Activated naive CD4-positive, alpha-beta T cell treated with anti-CD3 and anti-CD28 coated beads for 36 hours (primary cell): Measurements from ENCODE around the gene RNF114. TPM values are rescaled to one million over a fixed set of nuclear protein-coding genes. Genes with fewer than 3 reads are reported as not detected.
"Not testable (repeated sequence)": the region's sequence is repeated elsewhere in the genome, so short reads cannot be mapped to it uniquely, and the experiment has no call there.

Experiments used
- CTCF ChIA-PET: fragments of 350-600 bp; sonication (Branson Sonifier 250); formaldehyde crosslinking; loops from one replicate; lab custom pipeline; 2021; ENCODE audit warnings: antibody characterized with exemption; lab: Charles Lee
- DNase-seq: peaks from one replicate; pipeline ENCODE4 v3.0.0-alpha.2; 2020
- H3K27ac Mint-ChIP-seq: one replicate; pipeline ENCODE4 v1.8.0; 2021; ENCODE audit warnings: mild to moderate bottlenecking, mixed read lengths
- H3K27me3 Mint-ChIP-seq: one replicate; pipeline ENCODE4 v1.8.0; 2021; ENCODE audit warnings: low read depth, mixed read lengths
- H3K36me3 Mint-ChIP-seq: one replicate; pipeline ENCODE4 v1.8.0; 2021; ENCODE audit warnings: low read depth, mixed read lengths
- H3K4me1 Mint-ChIP-seq: one replicate; pipeline ENCODE4 v1.8.0; 2021; ENCODE audit warnings: low read depth, mixed read lengths
- H3K4me3 Mint-ChIP-seq: one replicate; pipeline ENCODE4 v1.8.0; 2021; ENCODE audit warnings: mild to moderate bottlenecking, moderate library complexity, mixed read lengths
- H3K9me3 Mint-ChIP-seq: one replicate; pipeline ENCODE4 v1.8.0; 2021; ENCODE audit warnings: mixed read lengths
- intact Hi-C: fragments of 100-400 bp; cut with micrococcal nuclease; formaldehyde crosslinking; loops from one replicate; pipeline ENCODE4 v1.15.1; 2023
- total RNA-seq, 2 experiments: library from RNA; stranded (reverse); gene quantifications; one replicate each; pipeline ENCODE4 v1.2.3, GENCODE V29; 2021

RNF114 gene
- total RNA-seq, 2 experiments from 2014 or later: 72.3 to 76.5 TPM

- intact Hi-C loops, H3K4me3 Mint-ChIP-seq, DNase-seq, H3K4me1 Mint-ChIP-seq, H3K27ac Mint-ChIP-seq, H3K27me3 Mint-ChIP-seq, H3K36me3 Mint-ChIP-seq, H3K9me3 Mint-ChIP-seq: not testable (repeated sequence)
- CTCF ChIA-PET: interaction anchor here (0.7 to 9.5 kb wide), 11 partner anchors 11 to 197 kb away, joined by 3 to 248 read pairs (median 8); no protein-coding TSS in a partner anchor
These were observed 41.5 kb downstream of the RNF114 start for GRCh38 chr20:49977740-49978139.

GRCh38 chr20:49978685-49979029 lies 42.5 kb downstream of the RNF114 start:
- Mint-ChIP-seq H3K36me3 (no peaks in the 10 kb centered on the region), H3K27ac (no peak overlapping the region), H3K4me3 (no peak overlapping the region), H3K4me1 (peaks cover 15% of the 10 kb centered on the region), H3K9me3 (no peaks in the 10 kb centered on the region), H3K27me3 (peaks cover 3% of the 10 kb centered on the region)
- intact Hi-C loops: loop anchor here (1.0 kb wide), 3 partner anchors 93 to 201 kb away; no protein-coding TSS in a partner anchor
- CTCF ChIA-PET: interaction anchor here (0.6 to 9.5 kb wide), 30 partner anchors 10 to 576 kb away, joined by 3 to 248 read pairs (median 4); partner anchors contain the start of gene PEDS1
- DNase-seq: no peak

GRCh38 chr20:49979030-49979832 lies 43.0 kb downstream of the RNF114 start:
- intact Hi-C loops: loop anchor here (1.0 kb wide), 3 partner anchors 92 to 200 kb away; no protein-coding TSS in a partner anchor
- Mint-ChIP-seq H3K36me3 (no peaks in the 10 kb centered on the region), H3K27me3 (peaks cover 3% of the 10 kb centered on the region), H3K27ac (no peak overlapping the region), H3K9me3 (no peaks in the 10 kb centered on the region), H3K4me3 (no peak overlapping the region), H3K4me1 (peaks cover 20% of the 10 kb centered on the region)
- peak; percentile 68 for DNase-seq
- CTCF ChIA-PET: interaction anchor here (0.6 to 9.5 kb wide), 42 partner anchors 10 to 576 kb away, joined by 3 to 248 read pairs (median 4); partner anchors contain the start of gene PEDS1

- CTCF ChIA-PET: interaction anchor here (0.5 to 9.5 kb wide), 13 partner anchors 12 to 199 kb away, joined by 3 to 248 read pairs (median 3); no protein-coding TSS in a partner anchor
- intact Hi-C loops: loop anchor here (5.0 to 10.0 kb wide), 2 partner anchors 107 to 484 kb away; no protein-coding TSS in a partner anchor
- Mint-ChIP-seq H3K36me3 (no peaks in the 10 kb centered on the region), H3K27ac (no peak overlapping the region), H3K9me3 (no peaks in the 10 kb centered on the region), H3K27me3 (peaks cover 3% of the 10 kb centered on the region), H3K4me1 (peaks cover 20% of the 10 kb centered on the region), H3K4me3 (no peak overlapping the region)
- DNase-seq: no peak
These were observed 44.2 kb downstream of the RNF114 start for GRCh38 chr20:49980140-49981008.

GRCh38 chr20:49981218-49982071 lies 45.2 kb downstream of the RNF114 start:
- Mint-ChIP-seq H3K9me3 (no peaks in the 10 kb centered on the region), H3K36me3 (no peaks in the 10 kb centered on the region), H3K4me3 (peak overlapping the region; percentile 26), H3K27ac (no peak overlapping the region), H3K4me1 (peaks cover 20% of the 10 kb centered on the region), H3K27me3 (peaks cover 3% of the 10 kb centered on the region)
- no peak for DNase-seq
- intact Hi-C loops: loop anchor here (5.0 to 10.0 kb wide), 2 partner anchors 106 to 483 kb away; no protein-coding TSS in a partner anchor
- CTCF ChIA-PET: interaction anchor here (1.1 to 9.5 kb wide), 6 partner anchors 8 to 188 kb away, joined by 3 to 248 read pairs (median 4); no protein-coding TSS in a partner anchor

- peaks cover 20% of the 10 kb centered on the region for H3K4me1 Mint-ChIP-seq
- H3K27me3 Mint-ChIP-seq: peaks cover 3% of the 10 kb centered on the region
- H3K4me3 Mint-ChIP-seq: peak overlapping the region; percentile 26
- intact Hi-C loops: loop anchor here (5.0 to 10.0 kb wide), 2 partner anchors 105 to 483 kb away; no protein-coding TSS in a partner anchor
- CTCF ChIA-PET: interaction anchor here (1.1 to 9.5 kb wide), 5 partner anchors 9 to 187 kb away, joined by 3 to 248 read pairs (median 6); no protein-coding TSS in a partner anchor
- DNase-seq: no peak
- H3K36me3 Mint-ChIP-seq: no peaks in the 10 kb centered on the region
- H3K27ac Mint-ChIP-seq: no peak overlapping the region
- H3K9me3 Mint-ChIP-seq: no peaks in the 10 kb centered on the region
These were observed 45.8 kb downstream of the RNF114 start for GRCh38 chr20:49982072-49982345.

- H3K36me3 Mint-ChIP-seq: no peaks in the 10 kb centered on the region
- CTCF ChIA-PET: interaction anchor here (0.7 to 9.5 kb wide), 5 partner anchors 9 to 206 kb away, joined by 3 to 248 read pairs (median 6); no protein-coding TSS in a partner anchor
- peaks cover 3% of the 10 kb centered on the region for H3K27me3 Mint-ChIP-seq
- H3K4me1 Mint-ChIP-seq: peaks cover 20% of the 10 kb centered on the region
- intact Hi-C loops: loop anchor here (5.0 to 10.0 kb wide), 2 partner anchors 105 to 482 kb away; no protein-coding TSS in a partner anchor
- peak; percentile 75 for DNase-seq
- H3K4me3 Mint-ChIP-seq: peak within 1 kb of the TSS; percentile 48
- H3K9me3 Mint-ChIP-seq: no peaks in the 10 kb centered on the region
- H3K27ac Mint-ChIP-seq: no peak within 1 kb of the TSS
These were observed 46.3 kb downstream of the RNF114 start, which contains the start of gene SNAI1 for GRCh38 chr20:49982346-49983122. Gene SNAI1, plus strand, starts transcription at chr20:49982980. Its CDS starts 80 bp downstream, at chr20:49983060.

GRCh38 chr20:49983123-49983847 lies 47.1 kb downstream of the RNF114 start:
- intact Hi-C loops: loop anchor here (5.0 to 10.0 kb wide), 2 partner anchors 104 to 482 kb away; no protein-coding TSS in a partner anchor
- H3K4me1 Mint-ChIP-seq: peaks cover 20% of the 10 kb centered on the region
- H3K36me3 Mint-ChIP-seq: no peaks in the 10 kb centered on the region
- DNase-seq: no peak
- no peak overlapping the region for H3K27ac Mint-ChIP-seq
- H3K9me3 Mint-ChIP-seq: no peaks in the 10 kb centered on the region
- peak overlapping the region; percentile 48 for H3K4me3 Mint-ChIP-seq
- peaks cover 3% of the 10 kb centered on the region for H3K27me3 Mint-ChIP-seq
- CTCF ChIA-PET: interaction anchor here (0.7 to 9.5 kb wide), 3 partner anchors 87 to 206 kb away, joined by 3 to 248 read pairs (median 4); no protein-coding TSS in a partner anchor

- no peak overlapping the region for H3K27ac Mint-ChIP-seq
- H3K27me3 Mint-ChIP-seq: peaks cover 3% of the 10 kb centered on the region
- peak overlapping the region; percentile 48 for H3K4me3 Mint-ChIP-seq
- DNase-seq: no peak
- H3K4me1 Mint-ChIP-seq: peaks cover 20% of the 10 kb centered on the region
- no peaks in the 10 kb centered on the region for H3K36me3 Mint-ChIP-seq
- intact Hi-C loops: loop anchor here (5.0 to 10.0 kb wide), 2 partner anchors 103 to 481 kb away; no protein-coding TSS in a partner anchor
- CTCF ChIA-PET: interaction anchor here (1.3 to 9.5 kb wide), 2 partner anchors 86 to 186 kb away, joined by 3 to 248 read pairs; no protein-coding TSS in a partner anchor
- no peaks in the 10 kb centered on the region for H3K9me3 Mint-ChIP-seq
These were observed 47.7 kb downstream of the RNF114 start for GRCh38 chr20:49983848-49984408.
